SK-N-SH treated with all-trans-retinoic acid at 6 μM for 48 hours (cell line): ENCODE data around the gene ZMYND11.

Experiments used
- BACH2 ChIP-seq: fragments of 250-450 bp; sonication (Bioruptor Pico); IDR thresholded peaks from 2 replicates; pipeline ENCODE4 v1.9.0; 2021; ENCODE audit warnings: mild to moderate bottlenecking, borderline replicate concordance
- CSRNP3 ChIP-seq: fragments of 250-450 bp; sonication (Bioruptor Pico); IDR thresholded peaks from 2 replicates; pipeline ENCODE4 v1.5.1; 2021; ENCODE audit warnings: mild to moderate bottlenecking, moderate library complexity
- GLIS3 ChIP-seq: fragments of 250-450 bp; sonication (Bioruptor Pico); IDR thresholded peaks from 2 replicates; pipeline ENCODE4 v1.5.0; 2020; ENCODE audit warnings: mild to moderate bottlenecking, moderate library complexity
- ISL1 ChIP-seq: fragments of 250-450 bp; sonication (Bioruptor Pico); IDR thresholded peaks from 2 replicates; pipeline ENCODE4 v2.1.2; 2022; ENCODE audit warnings: mild to moderate bottlenecking, moderate library complexity
- PATZ1 ChIP-seq: fragments of 250-450 bp; sonication (Bioruptor Pico); IDR thresholded peaks from 2 replicates; pipeline ENCODE4 v1.8.0; 2020; ENCODE audit warnings: mild to moderate bottlenecking, moderate library complexity, borderline replicate concordance
- POU6F1 ChIP-seq: fragments of 250-450 bp; sonication (Bioruptor Pico); IDR thresholded peaks from 2 replicates; pipeline ENCODE4 v1.8.0; 2021; ENCODE audit warnings: low read depth, mild to moderate bottlenecking, moderate library complexity, borderline replicate concordance
- PPARA ChIP-seq: fragments of 250-450 bp; sonication (Bioruptor Pico); IDR thresholded peaks from 2 replicates; pipeline ENCODE4 v1.5.0; 2020; ENCODE audit warnings: mild to moderate bottlenecking, borderline replicate concordance
- RARB ChIP-seq: fragments of 250-450 bp; sonication (Bioruptor Pico); IDR thresholded peaks from 2 replicates; pipeline ENCODE4 v1.8.0; 2021; ENCODE audit warnings: mild to moderate bottlenecking, moderate library complexity
- TOX ChIP-seq: fragments of 250-450 bp; sonication (Bioruptor Pico); IDR thresholded peaks from 2 replicates; pipeline ENCODE4 v1.8.0; 2021; ENCODE audit warnings: mild to moderate bottlenecking, moderate library complexity, borderline replicate concordance
- ZFP3 ChIP-seq: fragments of 250-450 bp; sonication (Bioruptor Pico); IDR thresholded peaks from 2 replicates; pipeline ENCODE4 v1.5.0; 2020; ENCODE audit warnings: mild to moderate bottlenecking, moderate library complexity
- ZFP30 ChIP-seq: fragments of 450-650 bp; formaldehyde crosslinking; IDR thresholded peaks from 2 replicates; pipeline ENCODE4 v1.5.0; 2022; ENCODE audit warnings: mild to moderate bottlenecking, moderate library complexity
- ZNF565 ChIP-seq: fragments of 450-650 bp; formaldehyde crosslinking; conservative IDR thresholded peaks from 2 replicates; pipeline ENCODE4 v1.5.0; 2020; ENCODE audit warnings: low read depth, mild to moderate bottlenecking, moderate library complexity
- ZNF8 ChIP-seq: fragments of 450-650 bp; formaldehyde crosslinking; IDR thresholded peaks from 2 replicates; pipeline ENCODE4 v1.5.0; 2020; ENCODE audit warnings: mild to moderate bottlenecking, moderate library complexity

GRCh38 chr10:232878-233277, 97.6 kb downstream of the ZMYND11 start:
- TF ChIP-seq ZFP30 (CRISPR knock-in tag): no peak
- no peak for TF ChIP-seq ZFP3 (CRISPR knock-in tag)
- no peak for TF ChIP-seq PATZ1 (CRISPR knock-in tag)
- TF ChIP-seq ISL1 (CRISPR knock-in tag): no peak
- TF ChIP-seq CSRNP3: no peak
- no peak for TF ChIP-seq ZNF8 (CRISPR knock-in tag)
- TF ChIP-seq ZNF565: no peak
- TF ChIP-seq PPARA (CRISPR knock-in tag): no peak
- no peak for TF ChIP-seq RARB
- TF ChIP-seq BACH2: no peak
- TF ChIP-seq POU6F1 (CRISPR knock-in tag): no peak
- TF ChIP-seq TOX: no peak
- no peak for TF ChIP-seq GLIS3
